SIG-M5 (cell line): ENCODE results near the gene KXD1.

Source experiments
- DNase-seq: peaks from one replicate; lab custom pipeline; 2025; lab: John Stamatoyannopoulos, UW

KXD1 gene

DNA sequence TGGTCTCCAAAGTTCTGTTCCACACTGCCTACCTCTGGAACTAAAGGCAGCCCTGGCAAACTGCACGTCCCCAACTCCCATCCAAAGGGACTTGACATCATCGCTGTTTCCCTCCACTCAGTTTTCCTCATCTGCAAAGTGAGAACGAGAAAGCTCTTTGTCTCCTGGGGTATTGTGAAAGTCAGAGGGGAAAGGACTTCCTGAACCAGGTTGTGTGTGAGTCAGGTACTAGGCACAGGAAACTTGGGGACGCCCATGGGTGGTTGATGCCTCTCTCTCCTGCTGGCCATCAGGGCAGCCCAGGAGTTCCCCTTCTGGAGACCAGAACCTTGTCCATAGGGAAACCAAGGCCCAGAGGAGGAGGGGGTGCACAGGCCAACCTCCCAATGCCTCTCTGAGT, 44.2 kb downstream of the KXD1 start:
- no peak for DNase-seq

GRCh38 chr19:18603255-18603957, 45.7 kb downstream of the KXD1 start:
- no peak for DNase-seq

- no peak for DNase-seq
Observed at GRCh38 chr19:18603958-18604819, 46.5 kb downstream of the KXD1 start.

- no peak for DNase-seq
Observed at GRCh38 chr19:18604820-18605159, 47.1 kb downstream of the KXD1 start.

GRCh38 chr19:18605196-18605545, 47.5 kb downstream of the KXD1 start:
- no peak for DNase-seq

GRCh38 chr19:18605546-18606280, 48.0 kb downstream of the KXD1 start:
- no peak for DNase-seq

GRCh38 chr19:18606281-18607225, 48.9 kb downstream of the KXD1 start, which contains the start of gene CRLF1:
Gene CRLF1 (minus strand): TSS chr19:18606799. CDS start chr19:18606656, 143 bp downstream.
- DNase-seq = no peak

- DNase-seq = no peak
Observed at GRCh38 chr19:18607226-18608101, 49.8 kb downstream of the KXD1 start.

GRCh38 chr19:18608102-18608804, 50.6 kb downstream of the KXD1 start:
- no peak for DNase-seq

DNA sequence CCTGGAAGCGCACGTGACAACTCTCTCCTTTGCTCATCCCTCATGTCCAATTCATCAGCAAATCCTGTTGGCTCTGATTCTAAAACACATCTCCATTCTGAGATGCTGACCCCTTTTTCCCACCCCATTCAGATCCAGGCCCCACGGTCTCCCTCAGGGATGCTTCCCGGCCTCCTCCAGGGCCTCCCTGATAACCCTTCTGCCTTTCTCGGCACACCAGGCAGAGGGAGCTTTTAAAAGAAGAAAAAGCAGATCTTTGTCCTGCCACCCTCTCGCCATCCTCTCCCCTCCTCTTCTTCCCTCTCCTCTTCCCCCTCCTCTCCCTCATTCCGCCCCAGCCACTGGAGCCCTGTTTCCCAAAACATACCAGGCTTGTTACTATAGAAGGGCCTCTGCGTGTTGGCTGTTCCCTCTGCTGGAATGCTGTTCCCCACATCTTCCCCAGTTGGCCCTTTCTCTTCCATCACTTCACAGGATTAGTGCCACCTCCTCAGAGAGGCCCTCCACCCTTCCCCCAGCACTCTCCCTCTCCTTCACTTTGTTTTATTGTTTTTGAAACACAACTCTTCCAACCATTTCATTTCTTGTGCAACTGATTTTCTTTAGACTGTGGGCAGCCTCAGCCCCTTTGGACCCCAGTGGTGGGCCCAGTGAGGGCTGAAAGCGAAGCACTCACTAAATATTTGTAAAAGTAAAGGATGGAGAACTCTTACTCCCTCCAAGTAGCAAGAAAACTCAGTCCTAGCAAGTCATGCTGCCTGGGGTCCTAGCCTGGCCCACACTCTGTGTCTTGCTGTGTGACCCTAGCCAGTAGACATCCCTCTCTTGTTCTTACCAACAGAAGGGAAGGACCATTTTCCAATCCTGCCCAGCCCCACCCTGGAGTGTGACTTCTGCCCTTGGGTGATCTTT, 51.4 kb downstream of the KXD1 start:
- DNase-seq = no peak

- DNase-seq = no peak
Observed at GRCh38 chr19:18609717-18610051, 52.0 kb downstream of the KXD1 start.

GRCh38 chr19:18610245-18610555, 52.5 kb downstream of the KXD1 start:
- DNase-seq = no peak

- no peak for DNase-seq
Observed at GRCh38 chr19:18610556-18611326, 53.1 kb downstream of the KXD1 start.

GRCh38 chr19:18611327-18612050, 53.8 kb downstream of the KXD1 start:
- DNase-seq = no peak

DNA sequence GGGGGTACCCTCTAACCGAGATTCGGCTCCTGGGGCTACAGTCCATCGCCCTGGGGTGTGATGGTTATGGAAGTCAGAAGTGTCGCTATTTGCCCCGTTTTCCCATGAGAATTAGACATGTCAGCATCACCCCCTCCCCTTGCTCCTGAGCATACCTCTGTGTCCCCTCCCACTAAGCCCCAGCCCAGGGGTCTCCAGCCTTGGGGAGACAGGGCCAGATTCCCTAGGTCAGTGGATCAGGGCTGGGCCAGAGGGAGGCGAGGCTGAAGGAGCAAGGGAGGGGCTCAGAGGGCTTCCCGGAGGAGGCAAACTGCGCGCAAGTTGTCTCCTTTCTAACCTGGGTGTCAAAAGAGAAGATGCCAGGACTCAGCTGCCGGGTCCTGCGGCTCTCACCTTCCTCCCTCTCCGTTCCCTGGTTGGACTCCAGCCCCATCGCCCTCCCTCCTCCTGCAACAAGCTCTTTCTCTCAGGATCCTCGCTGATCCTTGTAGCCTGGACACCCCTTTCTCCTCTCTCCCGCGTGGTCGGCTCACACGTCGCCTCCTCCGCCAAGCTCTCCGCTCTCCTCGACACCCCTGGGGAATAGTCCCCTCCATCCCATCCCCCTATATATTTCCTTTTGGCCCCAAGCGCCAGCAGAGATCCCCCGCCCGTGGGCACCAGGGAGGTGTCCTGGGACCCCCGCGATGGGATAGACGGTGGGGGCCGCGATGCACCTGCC, 54.5 kb downstream of the KXD1 start:
- no peak for DNase-seq

DNA sequence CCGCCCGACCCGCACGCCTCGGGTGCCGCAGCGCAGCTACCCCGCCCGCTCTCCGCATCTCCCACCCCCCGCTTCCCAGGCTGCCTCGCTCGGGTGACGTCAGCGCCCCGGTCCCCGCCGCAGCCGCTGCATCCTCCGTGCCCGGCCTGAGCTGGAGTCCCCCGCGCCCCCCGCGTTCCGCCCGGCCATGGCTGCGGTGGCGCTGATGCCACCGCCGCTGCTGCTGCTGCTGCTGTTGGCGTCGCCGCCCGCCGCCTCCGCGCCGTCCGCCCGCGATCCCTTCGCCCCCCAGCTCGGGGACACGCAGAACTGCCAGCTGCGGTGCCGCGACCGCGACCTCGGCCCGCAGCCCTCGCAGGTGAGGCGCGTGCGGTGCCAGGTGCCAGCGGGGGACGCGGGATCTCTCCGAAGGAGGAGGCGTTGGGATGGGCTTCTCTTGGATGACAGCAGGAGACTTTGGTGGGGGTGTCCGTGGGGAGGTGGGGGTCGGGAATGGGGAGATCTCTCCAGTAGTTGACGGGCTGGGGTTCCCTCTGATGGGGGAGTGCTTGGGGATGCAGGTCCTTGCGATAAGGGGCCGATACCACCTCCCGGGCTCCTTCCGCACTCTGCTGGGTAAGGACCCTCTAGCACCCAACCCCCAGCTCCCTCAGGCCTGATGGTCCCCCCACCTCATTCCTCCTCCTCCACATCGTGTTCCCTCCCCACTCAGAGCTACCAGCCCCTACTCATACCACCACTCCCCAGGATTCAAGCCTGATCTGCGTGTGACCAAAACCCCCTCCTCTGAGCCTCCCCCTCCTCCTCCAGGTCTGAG, 55.3 kb downstream of the KXD1 start, which contains the start of gene TMEM59L:
Gene TMEM59L, plus strand, starts transcription at position 99 of the 817 bp plus-strand sequence. Its CDS starts 89 bp downstream, at position 188.
- no peak for DNase-seq
